AG10803 (cell line): ENCODE results near the gene SUPT3H.

Experiments
- DNase-seq: peaks from one replicate; pipeline ENCODE4 v3.0.0; 2010; ENCODE audit warnings: low read depth
- H3K4me3 ChIP-seq: 2 replicates; pipeline ENCODE4 v1.5.1; 2011; ENCODE audit warnings: mild to moderate bottlenecking, low read length, control low read depth
- TF ChIP-seq, protein P1 (sequence below): conservative IDR thresholded peaks from 2 replicates; pipeline ENCODE4 v1.5.1; 2011; ENCODE audit warnings: mild to moderate bottlenecking, low read length, control low read depth, inconsistent platforms

SUPT3H gene

DNA sequence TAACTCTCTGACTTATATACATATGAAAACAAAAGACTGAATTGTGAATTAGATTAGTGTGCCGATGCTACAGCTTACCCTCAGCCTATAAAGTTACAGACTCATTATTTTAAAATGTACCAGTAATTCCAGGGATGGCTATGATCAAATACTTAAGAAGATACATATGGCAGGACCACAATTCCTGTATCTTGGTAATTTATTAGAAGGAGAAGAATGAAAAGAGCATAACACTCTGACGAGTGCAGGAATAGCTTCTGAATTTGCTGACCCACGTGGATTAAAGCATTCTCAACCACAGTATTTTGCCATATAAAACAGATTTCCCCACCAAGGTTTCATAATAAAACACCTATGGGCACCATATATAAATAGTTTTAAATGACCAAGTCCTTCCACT is 418.1 kb downstream of the SUPT3H start:
- TF ChIP-seq, protein P1, sequence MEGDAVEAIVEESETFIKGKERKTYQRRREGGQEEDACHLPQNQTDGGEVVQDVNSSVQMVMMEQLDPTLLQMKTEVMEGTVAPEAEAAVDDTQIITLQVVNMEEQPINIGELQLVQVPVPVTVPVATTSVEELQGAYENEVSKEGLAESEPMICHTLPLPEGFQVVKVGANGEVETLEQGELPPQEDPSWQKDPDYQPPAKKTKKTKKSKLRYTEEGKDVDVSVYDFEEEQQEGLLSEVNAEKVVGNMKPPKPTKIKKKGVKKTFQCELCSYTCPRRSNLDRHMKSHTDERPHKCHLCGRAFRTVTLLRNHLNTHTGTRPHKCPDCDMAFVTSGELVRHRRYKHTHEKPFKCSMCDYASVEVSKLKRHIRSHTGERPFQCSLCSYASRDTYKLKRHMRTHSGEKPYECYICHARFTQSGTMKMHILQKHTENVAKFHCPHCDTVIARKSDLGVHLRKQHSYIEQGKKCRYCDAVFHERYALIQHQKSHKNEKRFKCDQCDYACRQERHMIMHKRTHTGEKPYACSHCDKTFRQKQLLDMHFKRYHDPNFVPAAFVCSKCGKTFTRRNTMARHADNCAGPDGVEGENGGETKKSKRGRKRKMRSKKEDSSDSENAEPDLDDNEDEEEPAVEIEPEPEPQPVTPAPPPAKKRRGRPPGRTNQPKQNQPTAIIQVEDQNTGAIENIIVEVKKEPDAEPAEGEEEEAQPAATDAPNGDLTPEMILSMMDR: no peak
- H3K4me3 ChIP-seq: no peak overlapping the region

DNA sequence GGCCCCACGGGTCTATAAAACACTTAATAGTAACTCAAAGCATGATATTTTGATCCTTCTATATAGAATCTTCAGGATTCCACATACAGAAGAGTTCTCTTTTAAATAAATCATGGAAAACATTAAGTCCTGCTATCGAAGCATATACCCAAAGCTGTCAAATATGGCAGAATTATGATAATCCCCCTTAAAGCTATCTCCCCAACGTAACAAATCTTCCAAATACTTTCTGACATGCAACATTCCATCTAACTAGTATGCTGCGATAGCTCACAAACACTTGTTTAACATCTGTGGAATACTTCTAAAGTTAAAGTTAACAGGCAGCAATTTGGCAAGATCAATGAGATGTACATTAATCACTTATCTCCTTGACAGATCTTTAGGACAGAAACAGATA is 420.6 kb downstream of the SUPT3H start:
- DNase-seq: no peak
- TF ChIP-seq, protein P1: no peak
- H3K4me3 ChIP-seq: no peak overlapping the region

More for the DNA sequence above, 418.1 kb downstream of the SUPT3H start:
- peak; percentile 11 for DNase-seq

DNA sequence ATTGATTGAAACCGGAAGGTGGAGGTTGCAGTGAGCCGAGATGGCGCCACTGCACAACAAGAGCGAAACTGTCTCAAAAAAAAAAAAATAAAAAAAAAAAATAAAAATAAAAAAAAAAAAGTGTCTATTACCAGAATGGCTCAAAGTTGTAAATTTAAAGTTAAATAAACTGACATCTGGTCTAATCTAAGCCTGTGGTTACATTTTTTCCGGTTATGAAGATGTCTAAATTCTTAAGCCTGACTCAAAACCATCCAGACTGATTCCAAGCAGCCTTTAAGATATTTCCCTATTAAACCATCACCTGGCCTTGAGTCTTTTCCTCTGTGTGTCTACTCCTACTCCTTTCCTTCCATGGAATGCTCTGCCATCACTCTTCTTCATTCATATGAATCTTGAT is 421.3 kb downstream of the SUPT3H start:
- no peak overlapping the region for H3K4me3 ChIP-seq
- peak; percentile 48 for DNase-seq
- TF ChIP-seq, protein P1: no peak

DNA sequence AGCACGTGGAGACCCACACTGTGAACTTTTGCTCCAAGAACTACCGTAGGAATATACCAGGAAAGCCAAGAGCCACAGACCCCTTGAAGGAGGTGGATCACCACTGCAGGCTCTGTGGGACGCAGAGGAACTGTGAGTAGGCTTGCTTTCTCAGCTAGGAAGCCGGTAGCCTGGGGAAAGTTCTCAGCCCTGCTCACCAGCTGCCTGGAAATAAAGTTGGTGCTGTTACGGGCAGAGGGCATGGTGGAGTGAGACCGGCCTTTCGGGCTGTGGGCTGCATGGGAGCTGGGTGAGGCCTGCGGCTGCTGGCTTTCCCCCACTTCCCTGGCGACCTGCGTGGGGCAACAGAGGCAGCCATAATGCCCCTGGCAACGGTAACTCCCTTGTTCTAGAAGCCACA is 422.6 kb downstream of the SUPT3H start:
- DNase-seq: no peak
- no peak overlapping the region for H3K4me3 ChIP-seq
- TF ChIP-seq, protein P1: no peak

DNA sequence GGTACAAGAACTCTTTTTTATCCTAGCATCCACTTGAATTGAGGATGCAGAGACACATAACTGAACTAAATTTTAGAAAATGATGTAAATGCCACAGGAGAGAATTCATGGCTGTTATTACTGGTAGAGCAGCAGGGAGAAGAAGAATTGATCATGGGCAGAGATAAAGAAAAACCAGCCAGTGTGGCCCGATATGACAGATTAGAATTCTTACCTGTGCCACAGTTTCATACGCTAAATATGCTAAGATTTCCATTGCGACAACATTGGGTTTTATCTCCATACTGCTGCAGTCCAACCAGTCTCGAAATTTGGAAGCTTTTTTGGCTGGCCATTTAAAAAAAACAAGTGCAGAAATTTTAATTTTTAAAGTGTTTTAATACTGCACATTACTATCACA is 423.5 kb downstream of the SUPT3H start:
- DNase-seq: no peak
- TF ChIP-seq, protein P1: no peak
- H3K4me3 ChIP-seq: no peak overlapping the region

DNA sequence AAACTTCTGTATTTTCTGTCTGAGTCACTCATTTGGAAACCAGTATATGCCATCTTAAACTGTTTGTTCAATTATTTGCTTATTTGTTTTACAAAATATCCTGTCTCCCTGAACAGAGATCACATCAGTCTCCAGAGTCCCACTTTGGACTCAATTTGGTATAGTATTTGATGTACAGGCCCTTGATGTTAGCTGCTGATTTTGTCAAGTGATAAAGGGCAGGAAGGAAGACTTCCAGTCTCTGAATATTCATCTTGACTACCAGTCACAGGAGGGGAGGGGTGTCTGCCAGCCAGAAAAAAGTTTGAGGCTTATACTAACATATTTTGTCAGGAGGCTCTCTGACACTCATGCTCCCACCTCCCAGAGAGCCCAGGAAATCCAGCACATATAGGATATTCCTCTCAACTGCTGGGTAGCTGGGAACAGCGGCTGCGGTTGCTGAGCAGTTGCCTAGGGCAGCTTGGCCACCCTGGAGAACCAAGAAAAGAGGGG is 426.4 kb downstream of the SUPT3H start:
- TF ChIP-seq, protein P1: no peak
- H3K4me3 ChIP-seq: no peak overlapping the region
- no peak for DNase-seq

DNA sequence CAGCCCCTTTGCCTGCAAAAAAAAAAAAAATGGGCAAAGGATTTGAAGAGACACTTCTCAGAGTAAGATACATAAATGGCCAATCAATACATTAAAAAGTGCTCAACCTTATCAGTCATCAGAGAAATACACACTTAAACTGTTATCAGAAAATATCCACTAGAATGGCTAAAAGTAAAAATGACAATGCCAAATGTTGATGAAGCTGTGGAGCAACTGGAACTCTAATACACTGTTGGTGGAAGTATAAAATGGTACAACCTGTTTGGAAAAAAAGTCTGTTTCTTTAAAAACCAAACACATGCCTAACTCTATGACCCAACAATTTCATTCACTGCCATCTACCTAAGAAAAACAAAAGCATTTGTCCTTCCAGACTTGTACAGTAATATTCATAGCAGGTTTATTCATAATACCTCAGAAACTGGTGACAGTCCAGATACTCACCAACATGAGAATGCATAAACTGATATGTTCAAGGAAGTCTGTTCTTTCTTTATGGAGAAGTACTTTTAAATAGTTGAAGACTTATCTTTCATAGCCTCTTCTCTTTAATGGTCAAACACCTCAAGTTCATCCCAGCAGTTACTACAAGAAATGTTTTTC is 428.0 kb downstream of the SUPT3H start:
- H3K4me3 ChIP-seq: no peak overlapping the region
- no peak for DNase-seq
- TF ChIP-seq, protein P1: no peak
